ENCODE data around the gene PPARGC1A.

- TF ChIP-seq CTCF (conservative IDR thresholded peaks at IDR 0.05): no peak
- TF ChIP-seq ZFX (IDR thresholded peaks at IDR 0.05): no peak
These were observed 39.4 kb upstream of the PPARGC1A start for GRCh38 chr4:23929248-23929647.
